Small intestine (tissue), 7 donors: ENCODE data around the gene CSNK1E. TPM values are rescaled to one million over a fixed set of nuclear protein-coding genes. Genes with fewer than 3 reads are reported as not detected.
A peak's percentile ranks its signal among the peaks of the same experiment; 100 is the strongest.

Source experiments
- DNase-seq, 2 donors: peaks; one replicate each; pipeline versions ENCODE4 v3.0.0 to v3.0.0-alpha.2; 2013
- FAIRE-seq: peaks from 2 replicates; lab custom pipeline; 2012; peaks lifted over from hg19 to GRCh38; lab: Jason Lieb, UNC
- H3K27ac ChIP-seq, 3 donors: one replicate each; pipeline ENCODE4 v1.5.1; 2013; ENCODE audit warnings: low read length in 2 of 3, mild to moderate bottlenecking in 2 of 3, control low read depth in 1 of 3, inconsistent platforms in 1 of 3, low read depth in 1 of 3, moderate library complexity in 1 of 3
- H3K27me3 ChIP-seq, 3 donors: one replicate each; pipeline ENCODE4 v1.6.1; 2013; ENCODE audit warnings: low read length in 3 of 3, inconsistent platforms in 1 of 3; ENCODE audit not compliant: control insufficient read depth in 3 of 3, insufficient read depth in 3 of 3
- H3K36me3 ChIP-seq, 3 donors: one replicate each; pipeline ENCODE4 v1.6.1; 2013; ENCODE audit warnings: low read length in 3 of 3, inconsistent platforms in 1 of 3, low read depth in 1 of 3, mild to moderate bottlenecking in 1 of 3, moderate library complexity in 1 of 3; ENCODE audit not compliant: control insufficient read depth in 3 of 3, insufficient read depth in 2 of 3
- H3K4me1 ChIP-seq, 3 donors: one replicate each; pipeline ENCODE4 v1.6.1; 2013; ENCODE audit warnings: low read length in 2 of 3, inconsistent platforms in 1 of 3, low read depth in 1 of 3, mild to moderate bottlenecking in 1 of 3, moderate library complexity in 1 of 3; ENCODE audit not compliant: control insufficient read depth in 3 of 3, insufficient read depth in 2 of 3
- H3K4me3 ChIP-seq, 3 donors: one replicate each; pipeline ENCODE4 v1.5.1; 2013; ENCODE audit warnings: low read length in 3 of 3, control low read depth in 1 of 3, inconsistent platforms in 1 of 3, low read depth in 1 of 3, mild to moderate bottlenecking in 1 of 3, moderate library complexity in 1 of 3
- H3K9me3 ChIP-seq, 2 donors: one replicate each; pipeline ENCODE4 v1.6.1; 2013; ENCODE audit warnings: low read depth in 1 of 2, low read length in 1 of 2; ENCODE audit not compliant: control insufficient read depth in 2 of 2, insufficient read depth in 1 of 2
- WGBS, 3 donors: extraction: QIAGEN DNeasy Blood & Tissue Kit; methylation state at CpG; one replicate each; pipeline ENCODE4 v1.1.7; 2013; 5-methylcytosine and 5-hydroxymethylcytosine counted together
- polyA plus RNA-seq, 4 donors: library from polyadenylated mRNA; stranded (reverse) in 3 of 4; unstranded in 1 of 4; fragments of 200-250 nt in 3 of 4; fragments of 120-200 nt in 1 of 4; gene quantifications; one replicate each; pipeline versions ENCODE4 v1.2.1 to v1.2.3, GENCODE V29; 2013
- donor health status: healthy with polysubstance abuse.
- donor health status: control.
- donor health status: control.
- donor health status: Bipolar disorder and iron deficiency.
- donor health status: healthy.

The CSNK1E gene
- polyA plus RNA-seq, 4 donors, result 19.0 to 92.1 (median 46.7) TPM

- Histone ChIP-seq H3K27me3 (no peaks in the 10 kb centered on the region), H3K9me3 (no peaks in the 10 kb centered on the region), H3K36me3 (peaks cover 0 to 23% (median 0%) of the 10 kb centered on the region in 3 donors), H3K4me1 (peaks cover 0 to 4% (median 0%) of the 10 kb centered on the region in 3 donors), H3K4me3 (no peak overlapping the region), H3K27ac (no peak overlapping the region)
- DNase-seq (no peak), FAIRE-seq (no peak)
- 74 to 81% (median 78%) methylated on average over 10 of the region's 10 CpGs for WGBS, 3 donors
Measured at GRCh38 chr22:38353701-38354100, 36.5 kb upstream of the CSNK1E start.

- H3K36me3 ChIP-seq, result peaks cover 0 to 23% (median 0%) of the 10 kb centered on the region in 3 donors
- H3K27me3 ChIP-seq, result no peaks in the 10 kb centered on the region
- H3K27ac ChIP-seq, result no peak overlapping the region
- DNase-seq (peak; percentile 63 to 82), FAIRE-seq (no peak)
- 18 to 27% (median 22%) methylated on average over 33 of the region's 33 CpGs for WGBS, 3 donors
- no peak overlapping the region for H3K4me3 ChIP-seq
- no peaks in the 10 kb centered on the region for H3K9me3 ChIP-seq
- peaks cover 0 to 4% (median 0%) of the 10 kb centered on the region in 3 donors for H3K4me1 ChIP-seq
Measured at GRCh38 chr22:38353142-38353629, 36.0 kb upstream of the CSNK1E start.

GRCh38 chr22:38352436-38352835 lies 35.2 kb upstream of the CSNK1E start:
- WGBS, 3 donors, result 81 to 90% (median 86%) methylated on average over 4 of the region's 4 CpGs
- no peak overlapping the region for H3K27ac ChIP-seq
- FAIRE-seq, result no peak
- peaks cover 0 to 7% (median 0%) of the 10 kb centered on the region in 3 donors for H3K27me3 ChIP-seq
- H3K4me1 ChIP-seq, result peaks cover 0 to 4% (median 0%) of the 10 kb centered on the region in 3 donors
- no peak for DNase-seq
- H3K36me3 ChIP-seq, result peaks cover 0 to 23% (median 0%) of the 10 kb centered on the region in 3 donors
- H3K4me3 ChIP-seq, result no peak overlapping the region
- H3K9me3 ChIP-seq, result no peaks in the 10 kb centered on the region

GRCh38 chr22:38350444-38351359 lies 33.5 kb upstream of the CSNK1E start:
- 82 to 88% (median 84%) methylated on average over 9 of the region's 9 CpGs for WGBS, 3 donors
- no peak overlapping the region for H3K27ac ChIP-seq
- no peak for DNase-seq
- H3K36me3 ChIP-seq, result peaks cover 0 to 20% (median 0%) of the 10 kb centered on the region in 3 donors
- H3K9me3 ChIP-seq, result no peaks in the 10 kb centered on the region
- no peak for FAIRE-seq
- peaks cover 0 to 16% (median 0%) of the 10 kb centered on the region in 3 donors for H3K27me3 ChIP-seq
- no peak overlapping the region for H3K4me3 ChIP-seq
- peaks cover 0 to 4% (median 0%) of the 10 kb centered on the region in 3 donors for H3K4me1 ChIP-seq

DNA sequence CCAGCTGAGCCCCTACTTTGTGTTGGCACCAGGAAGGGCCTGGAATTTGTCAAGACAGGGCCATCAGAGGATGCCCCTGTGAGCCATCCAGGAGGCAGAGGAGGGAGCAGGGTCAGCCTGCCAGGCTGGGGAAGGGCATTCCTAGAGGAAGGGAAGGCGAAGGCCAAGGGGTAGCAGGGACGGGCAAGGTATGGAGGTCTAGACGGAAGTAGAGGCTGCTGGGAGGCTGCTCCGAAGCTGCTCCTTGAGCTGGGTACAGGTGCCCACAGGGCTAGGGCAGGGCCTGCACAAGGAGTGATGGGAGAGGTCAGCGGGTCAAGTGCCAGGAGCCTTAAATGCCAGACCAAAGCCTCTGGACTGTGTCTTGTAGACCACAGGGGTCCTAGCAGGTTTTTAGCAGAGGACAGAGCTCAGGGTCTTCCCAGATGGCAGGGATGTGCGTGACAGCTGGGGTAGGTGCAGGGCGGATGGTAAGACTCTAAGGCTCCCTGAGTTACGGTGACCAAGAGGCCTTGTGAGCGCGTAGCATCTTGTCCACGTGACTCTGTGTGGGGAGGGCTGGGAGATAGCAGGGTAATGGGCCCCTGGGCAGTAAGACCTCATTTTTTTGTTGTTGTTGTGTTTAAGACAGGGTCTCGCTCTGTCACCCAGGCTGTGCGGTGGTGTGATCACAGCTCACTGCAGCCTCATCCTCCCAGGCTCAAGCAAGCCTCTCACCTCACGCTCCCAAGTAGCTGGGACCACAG lies 31.7 kb upstream of the CSNK1E start:
- WGBS, 3 donors, result 77 to 80% (median 80%) methylated on average over 14 of the region's 14 CpGs
- no peak for DNase-seq
- H3K27ac ChIP-seq, result no peak overlapping the region

DNA sequence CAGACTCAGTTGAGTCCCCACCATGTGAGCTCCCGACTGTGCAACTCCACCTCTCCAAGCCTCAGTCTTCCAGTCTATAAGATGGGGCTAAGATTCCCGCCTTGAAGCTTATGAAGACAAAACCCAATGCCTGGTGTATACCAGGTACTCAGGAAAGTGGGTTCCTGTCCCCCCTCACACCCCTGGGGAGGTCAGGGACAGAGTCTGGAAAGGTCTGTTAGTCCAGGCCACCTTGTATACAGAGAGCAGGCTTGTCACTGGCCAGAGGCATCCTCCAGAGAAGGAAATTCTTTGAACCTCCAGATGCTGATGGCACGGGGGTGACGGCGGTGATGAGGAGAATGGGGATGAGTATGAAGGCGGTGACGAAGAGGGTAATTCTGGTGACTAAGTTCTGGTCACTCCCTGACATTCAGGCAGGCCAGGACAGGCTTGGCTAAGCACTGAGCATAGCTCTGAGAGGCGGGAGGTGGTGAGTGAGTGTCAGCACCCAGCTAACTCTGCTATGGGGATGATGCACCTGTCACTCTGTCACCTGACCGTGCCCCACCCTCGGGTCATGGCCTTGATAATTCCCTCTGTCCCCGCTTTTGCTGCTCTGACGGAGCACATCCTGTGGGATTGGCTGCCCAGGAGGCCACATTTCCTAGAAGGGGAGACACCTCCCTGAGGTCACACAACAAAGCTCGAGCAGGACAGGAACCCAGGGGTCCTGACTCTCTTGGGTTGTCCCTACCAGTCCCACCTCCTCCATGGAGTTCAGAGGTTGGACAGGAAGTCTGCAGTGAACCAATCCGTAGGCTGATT lies 30.9 kb upstream of the CSNK1E start:
- Histone ChIP-seq H3K27ac (no peak overlapping the region), H3K4me3 (no peak overlapping the region), H3K27me3 (peaks cover 0 to 16% (median 0%) of the 10 kb centered on the region in 3 donors), H3K4me1 (peaks cover 0 to 4% (median 0%) of the 10 kb centered on the region in 3 donors), H3K9me3 (no peaks in the 10 kb centered on the region), H3K36me3 (peaks cover 0 to 4% (median 0%) of the 10 kb centered on the region in 3 donors)
- WGBS, 3 donors, result 32 to 60% (median 39%) methylated on average over 14 of the region's 14 CpGs
- FAIRE-seq (no peak), DNase-seq (peak; percentile 21 to 33)

More for the DNA sequence above, 31.7 kb upstream of the CSNK1E start:
- Histone ChIP-seq H3K27me3 (peaks cover 0 to 16% (median 0%) of the 10 kb centered on the region in 3 donors), H3K4me3 (no peak overlapping the region), H3K4me1 (peaks cover 0 to 4% (median 0%) of the 10 kb centered on the region in 3 donors), H3K36me3 (peaks cover 0 to 8% (median 0%) of the 10 kb centered on the region in 3 donors), H3K9me3 (no peaks in the 10 kb centered on the region)
- FAIRE-seq, result no peak

DNA sequence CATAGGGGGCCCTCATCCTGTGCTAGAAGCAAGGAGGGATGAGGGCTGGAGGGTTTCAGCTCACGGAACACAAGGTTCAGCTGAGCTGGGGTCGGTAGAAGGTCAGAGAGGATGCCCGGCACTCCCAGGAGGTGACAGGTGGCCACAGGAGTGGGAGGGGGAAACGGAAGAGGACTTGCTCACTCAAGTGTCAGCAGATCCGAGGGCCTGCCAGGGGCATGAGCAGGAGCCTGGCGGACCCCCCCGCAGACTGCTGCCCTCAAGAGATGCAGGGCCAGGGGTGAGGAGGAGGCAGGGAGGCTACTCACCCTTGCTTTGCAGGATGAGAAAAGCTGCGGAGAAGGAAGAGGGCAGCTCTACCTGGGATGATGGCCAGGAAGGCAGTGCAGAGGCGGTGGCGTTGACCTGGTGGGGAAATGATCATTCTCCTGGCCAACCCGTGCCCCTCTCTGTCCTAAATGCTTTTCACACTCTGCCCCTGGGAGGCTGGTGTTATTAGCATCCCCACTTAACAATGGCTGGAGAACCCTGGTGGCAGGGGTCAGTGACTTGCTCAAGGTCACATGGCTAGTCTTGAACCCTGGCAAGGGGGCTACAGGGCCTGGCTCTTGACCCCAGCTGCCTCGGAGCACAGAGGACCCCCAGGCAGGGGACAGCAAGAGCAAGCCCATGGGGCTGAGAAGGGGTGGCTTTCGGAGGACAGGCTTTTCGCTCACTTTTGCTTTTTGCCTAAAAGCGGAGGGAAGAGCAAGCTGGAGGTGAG lies 30.1 kb upstream of the CSNK1E start:
- H3K4me3 ChIP-seq, result no peak overlapping the region
- FAIRE-seq, result no peak
- H3K27me3 ChIP-seq, result peaks cover 0 to 16% (median 0%) of the 10 kb centered on the region in 3 donors
- H3K36me3 ChIP-seq, result peaks cover 0 to 4% (median 0%) of the 10 kb centered on the region in 3 donors
- H3K9me3 ChIP-seq, result no peaks in the 10 kb centered on the region
- no peak overlapping the region for H3K27ac ChIP-seq
- 39 to 52% (median 43%) methylated on average over 13 to 15 of the region's 15 CpGs for WGBS, 3 donors
- H3K4me1 ChIP-seq, result peaks cover 0 to 4% (median 0%) of the 10 kb centered on the region in 3 donors
- DNase-seq, result no peak
